CD4-positive, alpha-beta T cell treated with Interleukin-4 for 4 hours (primary cell): ENCODE measurements around the gene EEF1A1.
A peak's percentile ranks its signal among the peaks of the same experiment; 100 is the strongest.
"Not testable (repeated sequence)": the region's sequence is repeated elsewhere in the genome, so short reads cannot be mapped to it uniquely, and the experiment has no call there.

Experiments
- DNase-seq: peaks from one replicate; pipeline ENCODE4 v3.0.0-alpha.2; 2020

The EEF1A1 gene

GRCh38 chr6:73520688-73521350 is at the start of gene EEF1A1:
EEF1A1 (minus strand) TSS chr6:73521032; CDS start chr6:73520026, 1,006 bp downstream.
- peak; percentile 100 for DNase-seq

- no peak for DNase-seq
Measured at GRCh38 chr6:73569121-73569520, 48.3 kb upstream of the EEF1A1 start.

- DNase-seq, result no peak
Measured at GRCh38 chr6:73566954-73567591, 46.2 kb upstream of the EEF1A1 start.

- DNase-seq, result not testable (repeated sequence)
Measured at GRCh38 chr6:73566486-73566871, 45.6 kb upstream of the EEF1A1 start.

GRCh38 chr6:73565767-73566485 is 45.1 kb upstream of the EEF1A1 start:
- DNase-seq, result no peak

- DNase-seq, result no peak
Measured at GRCh38 chr6:73564578-73565345, 43.9 kb upstream of the EEF1A1 start.

GRCh38 chr6:73562558-73562957 is 41.7 kb upstream of the EEF1A1 start:
- no peak for DNase-seq

GRCh38 chr6:73560853-73561407 is 40.1 kb upstream of the EEF1A1 start:
- DNase-seq, result no peak

- DNase-seq, result no peak
Measured at GRCh38 chr6:73560182-73560732, 39.4 kb upstream of the EEF1A1 start.

- not testable (repeated sequence) for DNase-seq
Measured at GRCh38 chr6:73559399-73559794, 38.6 kb upstream of the EEF1A1 start.

- DNase-seq, result no peak
Measured at GRCh38 chr6:73558624-73559398, 38.0 kb upstream of the EEF1A1 start.

- DNase-seq, result no peak
Measured at GRCh38 chr6:73556836-73557235, 36.0 kb upstream of the EEF1A1 start.

- DNase-seq, result not testable (repeated sequence)
Measured at GRCh38 chr6:73555380-73555949, 34.6 kb upstream of the EEF1A1 start.

GRCh38 chr6:73551115-73551514 is 30.3 kb upstream of the EEF1A1 start:
- not testable (repeated sequence) for DNase-seq

- no peak for DNase-seq
Measured at GRCh38 chr6:73548458-73549446, 27.9 kb upstream of the EEF1A1 start.

- no peak for DNase-seq
Measured at GRCh38 chr6:73547036-73547435, 26.2 kb upstream of the EEF1A1 start.

GRCh38 chr6:73542891-73543290 is 22.1 kb upstream of the EEF1A1 start:
- no peak for DNase-seq

- DNase-seq, result not testable (repeated sequence)
Measured at GRCh38 chr6:73542481-73542880, 21.6 kb upstream of the EEF1A1 start.

GRCh38 chr6:73538116-73538779 is 17.4 kb upstream of the EEF1A1 start:
- DNase-seq, result no peak

GRCh38 chr6:73537677-73538076 is 16.8 kb upstream of the EEF1A1 start:
- DNase-seq, result no peak
